Mammary epithelial cell (primary cell): Measurements from ENCODE around the gene MAGI1.

Experiments
- CTCF ChIP-seq, 2 donors: IDR thresholded peaks in 1 of 2; conservative IDR thresholded peaks in 1 of 2; 2 replicates each; pipeline ENCODE4 v1.5.1; 2011 to 2012; ENCODE audit warnings: inconsistent platforms in 2 of 2, low read length in 2 of 2, mild to moderate bottlenecking in 2 of 2, control low read depth in 1 of 2, low read depth in 1 of 2; ENCODE audit not compliant: insufficient read depth in 1 of 2; ENCODE audit errors: extremely low read depth in 1 of 2
- EZH2 ChIP-seq: IDR thresholded peaks from 2 replicates; pipeline ENCODE4 v1.6.1; 2012; ENCODE audit warnings: low read length, inconsistent platforms, borderline replicate concordance

DNA sequence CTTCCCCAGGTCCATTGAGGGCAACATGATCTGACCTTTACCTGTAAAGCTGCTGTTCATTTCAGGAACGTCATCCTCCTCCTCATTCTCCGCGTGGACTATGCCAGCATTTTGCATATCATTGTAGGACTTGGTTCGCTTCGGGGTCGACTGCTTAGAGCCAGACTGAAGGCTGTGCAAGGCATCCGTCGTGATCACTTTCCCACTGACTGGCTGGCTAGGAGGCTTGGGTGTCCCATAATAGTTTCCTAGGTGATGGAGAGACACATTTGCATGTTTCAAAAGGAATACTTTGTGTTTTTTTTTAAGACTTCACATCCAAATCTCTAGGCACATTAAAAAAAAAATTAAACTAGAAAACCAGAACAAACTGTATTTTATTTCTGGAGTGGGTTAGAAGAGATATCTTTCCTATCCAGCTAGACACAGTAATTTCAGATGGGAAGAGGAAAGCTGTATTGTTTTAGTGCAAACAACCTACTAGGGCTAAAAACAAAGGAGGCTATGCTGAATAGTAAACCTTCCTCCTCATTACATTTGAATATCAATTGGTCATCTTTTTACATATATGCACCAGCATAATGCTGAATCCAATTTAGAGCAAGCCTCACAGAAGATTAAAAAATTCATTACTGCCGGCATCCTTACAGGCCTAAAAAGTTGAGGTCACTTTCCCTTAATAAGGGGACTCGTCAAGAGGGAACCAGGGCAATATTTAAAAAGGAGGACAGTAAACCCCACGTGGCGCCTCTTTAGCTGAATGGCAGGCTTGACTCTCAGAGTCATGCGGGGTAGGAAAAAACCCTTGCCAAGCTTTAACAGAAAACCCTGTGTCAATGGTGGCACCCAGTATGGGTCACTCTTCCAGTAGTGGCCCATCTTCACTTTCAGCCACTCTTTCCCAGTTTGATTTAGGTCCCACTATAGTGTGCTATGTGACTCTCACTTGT lies 559.9 kb downstream of the MAGI1 start:
- TF ChIP-seq CTCF (conservative IDR thresholded peaks at IDR 0.05 in 1 of 2, IDR thresholded peaks at IDR 0.05 in 1 of 2; ENCODE audit: extremely low read depth in 1 of 2, insufficient read depth in 1 of 2, low read depth in 1 of 2, low read length in 2 of 2) (no peak), EZH2 (no peak)
